K562 (cell line): ENCODE measurements around the gene SLC39A3. TPM values are rescaled to one million over a fixed set of nuclear protein-coding genes. Genes with fewer than 3 reads are reported as not detected.
A peak's percentile ranks its signal among the peaks of the same experiment; 100 is the strongest.

ENCODE experiments used
- SRSF9 ChIP-seq: fragments of 200-400 bp; formaldehyde crosslinking; IDR thresholded peaks from 2 replicates; pipeline ENCODE4 v1.6.1; 2017; ENCODE audit warnings: low read depth, low read length, borderline replicate concordance
- TOE1 ChIP-seq, 2 experiments: fragments of 450-650 bp in 1 of 2; sonication (generic) in 1 of 2; formaldehyde crosslinking in 1 of 2; IDR thresholded peaks; 2 replicates each; pipeline versions ENCODE4 v1.7.1 to v1.8.0; 2016 to 2022; ENCODE audit warnings: borderline replicate concordance in 2 of 2, mild to moderate bottlenecking in 2 of 2, antibody characterized with exemption in 1 of 2, inconsistent platforms in 1 of 2, low read depth in 1 of 2, missing genetic modification reagents in 1 of 2, moderate library complexity in 1 of 2
- polyA plus RNA-seq, 8 experiments: library from polyadenylated mRNA; depleted of rRNA in 4 of 8; stranded (reverse) in 5 of 8; unstranded in 3 of 8; fragments of >200 nt; fragmentation: Nextera tagmentation in 2 of 8; fragmentation: Illumina TruSeq in 1 of 8; extraction: Ambion mirVana in 2 of 8; extraction: Trizol in 1 of 8; gene quantifications; 2 replicates each; pipeline versions ENCODE4 v1.2.1 to v1.2.3, GENCODE V29; 2011 to 2014; ENCODE audit warnings: inconsistent platforms in 1 of 8, missing spikeins in 1 of 8
- total RNA-seq, 7 experiments: library from RNA; depleted of rRNA in 6 of 7; stranded (reverse); fragments of >200 nt in 6 of 7; fragmentation: Illumina TruSeq in 2 of 7; extraction: Trizol in 2 of 7; gene quantifications; 2 replicates each; pipeline versions ENCODE4 v1.2.1 to v1.2.3, GENCODE V29; 2011 to 2021; ENCODE audit warnings: low replicate concordance in 1 of 7
- TF ChIP-seq, protein P1 (sequence below): fragments of 450-650 bp; IDR thresholded peaks from 2 replicates; pipeline ENCODE4 v1.6.1; 2016; ENCODE audit warnings: mild to moderate bottlenecking, moderate library complexity
- TF ChIP-seq, protein P2 (sequence below): fragments of 450-650 bp; IDR thresholded peaks from 2 replicates; pipeline ENCODE4 v1.6.1; 2016; ENCODE audit warnings: borderline replicate concordance

SLC39A3 gene
- total and polyA plus RNA-seq, 9 of the 15 experiments (the other 6 are each of a cell fraction or from before 2014, with no cell fraction given): 2.3 to 215 (median 127) TPM

DNA sequence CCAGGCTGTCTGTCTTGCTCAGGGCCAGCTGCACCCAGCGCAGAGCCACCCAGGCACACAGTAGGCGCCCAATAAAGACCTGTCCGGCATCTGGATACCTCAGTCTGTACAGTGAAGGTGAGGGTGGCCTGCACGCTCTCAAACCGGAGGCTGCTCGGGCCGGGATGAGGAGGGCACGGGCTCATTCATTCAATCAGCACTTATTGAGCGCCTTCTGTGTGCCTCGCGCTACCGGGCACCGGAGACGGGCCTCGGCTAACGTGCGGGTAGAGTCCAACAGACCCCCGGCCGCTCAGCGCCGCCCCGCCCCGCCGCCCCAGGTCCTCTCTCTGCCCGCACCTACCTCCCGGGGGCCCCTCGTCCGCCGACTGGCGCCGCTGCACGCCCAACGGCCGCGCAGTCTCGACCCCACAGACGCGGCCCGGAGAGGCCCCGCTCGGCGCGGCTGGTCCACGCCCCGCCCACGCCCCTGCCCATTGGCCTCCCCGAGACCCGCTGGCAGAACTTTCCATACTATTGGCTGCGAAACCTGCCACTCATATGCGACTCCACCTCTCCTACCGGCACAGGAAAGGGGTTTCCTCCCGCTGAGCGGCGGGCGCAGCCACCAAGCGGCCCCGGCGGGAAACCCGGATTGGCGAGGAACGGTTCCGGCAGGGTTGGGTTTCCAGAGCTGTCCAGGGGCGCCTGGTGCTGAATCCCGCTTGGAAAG is at the start of gene SLC39A3 (continued):
- TF ChIP-seq, protein P1, sequence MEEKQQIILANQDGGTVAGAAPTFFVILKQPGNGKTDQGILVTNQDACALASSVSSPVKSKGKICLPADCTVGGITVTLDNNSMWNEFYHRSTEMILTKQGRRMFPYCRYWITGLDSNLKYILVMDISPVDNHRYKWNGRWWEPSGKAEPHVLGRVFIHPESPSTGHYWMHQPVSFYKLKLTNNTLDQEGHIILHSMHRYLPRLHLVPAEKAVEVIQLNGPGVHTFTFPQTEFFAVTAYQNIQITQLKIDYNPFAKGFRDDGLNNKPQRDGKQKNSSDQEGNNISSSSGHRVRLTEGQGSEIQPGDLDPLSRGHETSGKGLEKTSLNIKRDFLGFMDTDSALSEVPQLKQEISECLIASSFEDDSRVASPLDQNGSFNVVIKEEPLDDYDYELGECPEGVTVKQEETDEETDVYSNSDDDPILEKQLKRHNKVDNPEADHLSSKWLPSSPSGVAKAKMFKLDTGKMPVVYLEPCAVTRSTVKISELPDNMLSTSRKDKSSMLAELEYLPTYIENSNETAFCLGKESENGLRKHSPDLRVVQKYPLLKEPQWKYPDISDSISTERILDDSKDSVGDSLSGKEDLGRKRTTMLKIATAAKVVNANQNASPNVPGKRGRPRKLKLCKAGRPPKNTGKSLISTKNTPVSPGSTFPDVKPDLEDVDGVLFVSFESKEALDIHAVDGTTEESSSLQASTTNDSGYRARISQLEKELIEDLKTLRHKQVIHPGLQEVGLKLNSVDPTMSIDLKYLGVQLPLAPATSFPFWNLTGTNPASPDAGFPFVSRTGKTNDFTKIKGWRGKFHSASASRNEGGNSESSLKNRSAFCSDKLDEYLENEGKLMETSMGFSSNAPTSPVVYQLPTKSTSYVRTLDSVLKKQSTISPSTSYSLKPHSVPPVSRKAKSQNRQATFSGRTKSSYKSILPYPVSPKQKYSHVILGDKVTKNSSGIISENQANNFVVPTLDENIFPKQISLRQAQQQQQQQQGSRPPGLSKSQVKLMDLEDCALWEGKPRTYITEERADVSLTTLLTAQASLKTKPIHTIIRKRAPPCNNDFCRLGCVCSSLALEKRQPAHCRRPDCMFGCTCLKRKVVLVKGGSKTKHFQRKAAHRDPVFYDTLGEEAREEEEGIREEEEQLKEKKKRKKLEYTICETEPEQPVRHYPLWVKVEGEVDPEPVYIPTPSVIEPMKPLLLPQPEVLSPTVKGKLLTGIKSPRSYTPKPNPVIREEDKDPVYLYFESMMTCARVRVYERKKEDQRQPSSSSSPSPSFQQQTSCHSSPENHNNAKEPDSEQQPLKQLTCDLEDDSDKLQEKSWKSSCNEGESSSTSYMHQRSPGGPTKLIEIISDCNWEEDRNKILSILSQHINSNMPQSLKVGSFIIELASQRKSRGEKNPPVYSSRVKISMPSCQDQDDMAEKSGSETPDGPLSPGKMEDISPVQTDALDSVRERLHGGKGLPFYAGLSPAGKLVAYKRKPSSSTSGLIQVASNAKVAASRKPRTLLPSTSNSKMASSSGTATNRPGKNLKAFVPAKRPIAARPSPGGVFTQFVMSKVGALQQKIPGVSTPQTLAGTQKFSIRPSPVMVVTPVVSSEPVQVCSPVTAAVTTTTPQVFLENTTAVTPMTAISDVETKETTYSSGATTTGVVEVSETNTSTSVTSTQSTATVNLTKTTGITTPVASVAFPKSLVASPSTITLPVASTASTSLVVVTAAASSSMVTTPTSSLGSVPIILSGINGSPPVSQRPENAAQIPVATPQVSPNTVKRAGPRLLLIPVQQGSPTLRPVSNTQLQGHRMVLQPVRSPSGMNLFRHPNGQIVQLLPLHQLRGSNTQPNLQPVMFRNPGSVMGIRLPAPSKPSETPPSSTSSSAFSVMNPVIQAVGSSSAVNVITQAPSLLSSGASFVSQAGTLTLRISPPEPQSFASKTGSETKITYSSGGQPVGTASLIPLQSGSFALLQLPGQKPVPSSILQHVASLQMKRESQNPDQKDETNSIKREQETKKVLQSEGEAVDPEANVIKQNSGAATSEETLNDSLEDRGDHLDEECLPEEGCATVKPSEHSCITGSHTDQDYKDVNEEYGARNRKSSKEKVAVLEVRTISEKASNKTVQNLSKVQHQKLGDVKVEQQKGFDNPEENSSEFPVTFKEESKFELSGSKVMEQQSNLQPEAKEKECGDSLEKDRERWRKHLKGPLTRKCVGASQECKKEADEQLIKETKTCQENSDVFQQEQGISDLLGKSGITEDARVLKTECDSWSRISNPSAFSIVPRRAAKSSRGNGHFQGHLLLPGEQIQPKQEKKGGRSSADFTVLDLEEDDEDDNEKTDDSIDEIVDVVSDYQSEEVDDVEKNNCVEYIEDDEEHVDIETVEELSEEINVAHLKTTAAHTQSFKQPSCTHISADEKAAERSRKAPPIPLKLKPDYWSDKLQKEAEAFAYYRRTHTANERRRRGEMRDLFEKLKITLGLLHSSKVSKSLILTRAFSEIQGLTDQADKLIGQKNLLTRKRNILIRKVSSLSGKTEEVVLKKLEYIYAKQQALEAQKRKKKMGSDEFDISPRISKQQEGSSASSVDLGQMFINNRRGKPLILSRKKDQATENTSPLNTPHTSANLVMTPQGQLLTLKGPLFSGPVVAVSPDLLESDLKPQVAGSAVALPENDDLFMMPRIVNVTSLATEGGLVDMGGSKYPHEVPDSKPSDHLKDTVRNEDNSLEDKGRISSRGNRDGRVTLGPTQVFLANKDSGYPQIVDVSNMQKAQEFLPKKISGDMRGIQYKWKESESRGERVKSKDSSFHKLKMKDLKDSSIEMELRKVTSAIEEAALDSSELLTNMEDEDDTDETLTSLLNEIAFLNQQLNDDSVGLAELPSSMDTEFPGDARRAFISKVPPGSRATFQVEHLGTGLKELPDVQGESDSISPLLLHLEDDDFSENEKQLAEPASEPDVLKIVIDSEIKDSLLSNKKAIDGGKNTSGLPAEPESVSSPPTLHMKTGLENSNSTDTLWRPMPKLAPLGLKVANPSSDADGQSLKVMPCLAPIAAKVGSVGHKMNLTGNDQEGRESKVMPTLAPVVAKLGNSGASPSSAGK: no peak
- TF ChIP-seq TOE1 (IDR thresholded peaks at IDR 0.05; ENCODE audit: borderline replicate concordance) (peak; percentile 83; the same call in 1 of the 2 replicates), TOE1 (CRISPR knock-in tag; IDR thresholded peaks at IDR 0.05; ENCODE audit: borderline replicate concordance, low read depth) (peak; percentile 83; the same call in 1 of the 2 replicates), SRSF9 (no peak)
- TF ChIP-seq, protein P2, sequence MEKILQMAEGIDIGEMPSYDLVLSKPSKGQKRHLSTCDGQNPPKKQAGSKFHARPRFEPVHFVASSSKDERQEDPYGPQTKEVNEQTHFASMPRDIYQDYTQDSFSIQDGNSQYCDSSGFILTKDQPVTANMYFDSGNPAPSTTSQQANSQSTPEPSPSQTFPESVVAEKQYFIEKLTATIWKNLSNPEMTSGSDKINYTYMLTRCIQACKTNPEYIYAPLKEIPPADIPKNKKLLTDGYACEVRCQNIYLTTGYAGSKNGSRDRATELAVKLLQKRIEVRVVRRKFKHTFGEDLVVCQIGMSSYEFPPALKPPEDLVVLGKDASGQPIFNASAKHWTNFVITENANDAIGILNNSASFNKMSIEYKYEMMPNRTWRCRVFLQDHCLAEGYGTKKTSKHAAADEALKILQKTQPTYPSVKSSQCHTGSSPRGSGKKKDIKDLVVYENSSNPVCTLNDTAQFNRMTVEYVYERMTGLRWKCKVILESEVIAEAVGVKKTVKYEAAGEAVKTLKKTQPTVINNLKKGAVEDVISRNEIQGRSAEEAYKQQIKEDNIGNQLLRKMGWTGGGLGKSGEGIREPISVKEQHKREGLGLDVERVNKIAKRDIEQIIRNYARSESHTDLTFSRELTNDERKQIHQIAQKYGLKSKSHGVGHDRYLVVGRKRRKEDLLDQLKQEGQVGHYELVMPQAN: peak; percentile 68
